ENCODE data around the gene TGIF1. TPM values are rescaled to one million over a fixed set of nuclear protein-coding genes. Genes with fewer than 3 reads are reported as not detected.

TGIF1 gene
- total RNA-seq (47.5 TPM), polyA plus RNA-seq (ENCODE audit: insufficient read depth in 1 of 8, insufficient read length in 8 of 8, low replicate concordance in 1 of 8) (10 to 100 TPM; 36.2 to 53.3 (median 46.2) TPM)
- long read RNA-seq, donor 1, transcript TGIF1-202 (3 exons, 2,076 nt) = major isoform, 5 of 8 reads
- long read RNA-seq, donor 1, partial matches to known transcripts = 0 of 8 reads
- long read RNA-seq, donor 1, other reads (novel, unspliced or antisense) = 0 of 8 reads
- long read RNA-seq, donor 2, partial matches to known transcripts = 0 of 1 reads
- long read RNA-seq, donor 2, other reads (novel, unspliced or antisense) = 0 of 1 reads
- long read RNA-seq, donor 3, transcript TGIF1-202 (3 exons, 2,076 nt) = major isoform, 10 of 18 reads
- long read RNA-seq, donor 3, partial matches to known transcripts = 0 of 18 reads
- long read RNA-seq, donor 3, other reads (novel, unspliced or antisense) = 0 of 18 reads
- long read RNA-seq, donor 4, partial matches to known transcripts = 0 of 9 reads
- long read RNA-seq, donor 4, other reads (novel, unspliced or antisense) = 0 of 9 reads
- long read RNA-seq, donor 5, transcript TGIF1-206 (3 exons, 1,689 nt) = minor isoform, 7 of 43 reads
- long read RNA-seq, donor 5, transcript TGIF1-202 (3 exons, 2,076 nt) = major isoform, 29 of 43 reads
- long read RNA-seq, donor 5, partial matches to known transcripts = 0 of 43 reads
- long read RNA-seq, donor 5, other reads (novel, unspliced or antisense) = 0 of 43 reads
- long read RNA-seq, donor 6, transcript TGIF1-202 (3 exons, 2,076 nt) = major isoform, 17 of 25 reads
- long read RNA-seq, donor 6, partial matches to known transcripts = 0 of 25 reads
- long read RNA-seq, donor 6, other reads (novel, unspliced or antisense) = 0 of 25 reads
- long read RNA-seq, donor 7, transcript TGIF1-202 (3 exons, 2,076 nt) = major isoform, 11 of 17 reads
- long read RNA-seq, donor 7, partial matches to known transcripts = 0 of 17 reads
- long read RNA-seq, donor 7, other reads (novel, unspliced or antisense) = 0 of 17 reads
- long read RNA-seq, donor 8, transcript TGIF1-202 (3 exons, 2,076 nt) = major isoform, 16 of 32 reads
- long read RNA-seq, donor 8, partial matches to known transcripts = 5 of 32 reads
- long read RNA-seq, donor 8, other reads (novel, unspliced or antisense) = 0 of 32 reads
- long read RNA-seq, donor 9, transcript TGIF1-202 (3 exons, 2,076 nt) = major isoform, 8 of 51 reads
- long read RNA-seq, donor 9, partial matches to known transcripts = 36 of 51 reads
- long read RNA-seq, donor 9, other reads (novel, unspliced or antisense) = 0 of 51 reads
- long read RNA-seq, donor 10, transcript TGIF1-202 (3 exons, 2,076 nt) = major isoform, 10 of 54 reads
- long read RNA-seq, donor 10, partial matches to known transcripts = 38 of 54 reads
- long read RNA-seq, donor 10, other reads (novel, unspliced or antisense) = 0 of 54 reads
- long read RNA-seq, donor 11, transcript TGIF1-202 (3 exons, 2,076 nt) = major isoform, 5 of 15 reads
- long read RNA-seq, donor 11, partial matches to known transcripts = 0 of 15 reads
- long read RNA-seq, donor 11, other reads (novel, unspliced or antisense) = 0 of 15 reads

GRCh38 chr18:3450012-3450798 is at the start of gene TGIF1:
Gene TGIF1, plus strand, starts transcription at chr18:3450172. Its CDS starts 318 bp downstream, at chr18:3450490.
- WGBS (ENCODE audit: insufficient coverage) = 0% methylated on average over 49 of the region's 71 CpGs
- Histone ChIP-seq H3K4me1 (ENCODE audit: control insufficient read depth, insufficient read depth, low read length) (peaks cover 25% of the 10 kb centered on the region), H3K4me3 (ENCODE audit: low read length) (peak within 1 kb of the TSS; percentile 61), H3K27ac (ENCODE audit: low read length) (peak within 1 kb of the TSS; percentile 100), H3K36me3 (ENCODE audit: control insufficient read depth, insufficient read depth, low read length) (no peaks in the 10 kb centered on the region), H3K27me3 (ENCODE audit: control insufficient read depth, insufficient read depth, low read length) (no peaks in the 10 kb centered on the region), H3K9me3 (replicated peaks; ENCODE audit: control insufficient read depth, low read depth, low read length) (no peaks in the 10 kb centered on the region)
- DNase-seq = peak; percentile 93

GRCh38 chr18:3400567-3401296 is 49.2 kb upstream of the TGIF1 start:
- no peaks in the 10 kb centered on the region for H3K27me3 ChIP-seq (ENCODE audit: control insufficient read depth, insufficient read depth, low read length)
- H3K4me1 ChIP-seq (ENCODE audit: control insufficient read depth, insufficient read depth, low read length) = no peaks in the 10 kb centered on the region
- peaks cover 8% of the 10 kb centered on the region for H3K9me3 ChIP-seq (replicated peaks; ENCODE audit: control insufficient read depth, low read depth, low read length)
- H3K27ac ChIP-seq (ENCODE audit: low read length) = no peak overlapping the region
- H3K4me3 ChIP-seq (ENCODE audit: low read length) = no peak overlapping the region
- WGBS (ENCODE audit: insufficient coverage) = 88% methylated on average over 1 of the region's 2 CpGs
- DNase-seq = no peak
- H3K36me3 ChIP-seq (ENCODE audit: control insufficient read depth, insufficient read depth, low read length) = no peaks in the 10 kb centered on the region

GRCh38 chr18:3401669-3402620 is 48.0 kb upstream of the TGIF1 start:
- no CpG with 5 or more reads among the region's 5 CpGs for WGBS (ENCODE audit: insufficient coverage)
- DNase-seq = no peak
- H3K27ac ChIP-seq (ENCODE audit: low read length) = no peak overlapping the region
- H3K36me3 ChIP-seq (ENCODE audit: control insufficient read depth, insufficient read depth, low read length) = no peaks in the 10 kb centered on the region
- H3K9me3 ChIP-seq (replicated peaks; ENCODE audit: control insufficient read depth, low read depth, low read length) = peaks cover 8% of the 10 kb centered on the region
- no peak overlapping the region for H3K4me3 ChIP-seq (ENCODE audit: low read length)
- H3K27me3 ChIP-seq (ENCODE audit: control insufficient read depth, insufficient read depth, low read length) = no peaks in the 10 kb centered on the region
- H3K4me1 ChIP-seq (ENCODE audit: control insufficient read depth, insufficient read depth, low read length) = no peaks in the 10 kb centered on the region

GRCh38 chr18:3402982-3403451 is 47.0 kb upstream of the TGIF1 start:
- Histone ChIP-seq H3K4me3 (ENCODE audit: low read length) (no peak overlapping the region), H3K27ac (ENCODE audit: low read length) (no peak overlapping the region), H3K36me3 (ENCODE audit: control insufficient read depth, insufficient read depth, low read length) (no peaks in the 10 kb centered on the region), H3K4me1 (ENCODE audit: control insufficient read depth, insufficient read depth, low read length) (no peaks in the 10 kb centered on the region), H3K27me3 (ENCODE audit: control insufficient read depth, insufficient read depth, low read length) (no peaks in the 10 kb centered on the region), H3K9me3 (replicated peaks; ENCODE audit: control insufficient read depth, low read depth, low read length) (peaks cover 8% of the 10 kb centered on the region)
- no CpG with 5 or more reads among the region's 1 CpG for WGBS (ENCODE audit: insufficient coverage)
- DNase-seq = peak; percentile 13

GRCh38 chr18:3405713-3406112 is 44.3 kb upstream of the TGIF1 start:
- H3K27ac ChIP-seq (ENCODE audit: low read length) = no peak overlapping the region
- WGBS (ENCODE audit: insufficient coverage) = no CpG with 5 or more reads among the region's 3 CpGs
- H3K27me3 ChIP-seq (ENCODE audit: control insufficient read depth, insufficient read depth, low read length) = no peaks in the 10 kb centered on the region
- H3K4me3 ChIP-seq (ENCODE audit: low read length) = no peak overlapping the region
- H3K4me1 ChIP-seq (ENCODE audit: control insufficient read depth, insufficient read depth, low read length) = no peaks in the 10 kb centered on the region
- no peak for DNase-seq
- H3K9me3 ChIP-seq (replicated peaks; ENCODE audit: control insufficient read depth, low read depth, low read length) = peaks cover 6% of the 10 kb centered on the region
- no peaks in the 10 kb centered on the region for H3K36me3 ChIP-seq (ENCODE audit: control insufficient read depth, insufficient read depth, low read length)

GRCh38 chr18:3408107-3408506 is 41.9 kb upstream of the TGIF1 start:
- Histone ChIP-seq H3K27me3 (ENCODE audit: control insufficient read depth, insufficient read depth, low read length) (no peaks in the 10 kb centered on the region), H3K4me3 (ENCODE audit: low read length) (no peak overlapping the region), H3K27ac (ENCODE audit: low read length) (no peak overlapping the region), H3K36me3 (ENCODE audit: control insufficient read depth, insufficient read depth, low read length) (no peaks in the 10 kb centered on the region), H3K4me1 (ENCODE audit: control insufficient read depth, insufficient read depth, low read length) (no peaks in the 10 kb centered on the region), H3K9me3 (replicated peaks; ENCODE audit: control insufficient read depth, low read depth, low read length) (peaks cover 5% of the 10 kb centered on the region)
- WGBS (ENCODE audit: insufficient coverage) = no CpG with 5 or more reads among the region's 3 CpGs
- no peak for DNase-seq

- Histone ChIP-seq H3K4me3 (ENCODE audit: low read length) (no peak overlapping the region), H3K9me3 (replicated peaks; ENCODE audit: control insufficient read depth, low read depth, low read length) (peaks cover 5% of the 10 kb centered on the region), H3K27ac (ENCODE audit: low read length) (no peak overlapping the region), H3K36me3 (ENCODE audit: control insufficient read depth, insufficient read depth, low read length) (no peaks in the 10 kb centered on the region), H3K27me3 (ENCODE audit: control insufficient read depth, insufficient read depth, low read length) (no peaks in the 10 kb centered on the region), H3K4me1 (ENCODE audit: control insufficient read depth, insufficient read depth, low read length) (no peaks in the 10 kb centered on the region)
- DNase-seq = peak; percentile 8
- no CpG with 5 or more reads among the region's 7 CpGs for WGBS (ENCODE audit: insufficient coverage)
Measured at GRCh38 chr18:3409811-3410210, 40.2 kb upstream of the TGIF1 start.

GRCh38 chr18:3410273-3410672 is 39.7 kb upstream of the TGIF1 start:
- no peaks in the 10 kb centered on the region for H3K4me1 ChIP-seq (ENCODE audit: control insufficient read depth, insufficient read depth, low read length)
- 96% methylated on average over 3 of the region's 3 CpGs for WGBS (ENCODE audit: insufficient coverage)
- no peak overlapping the region for H3K4me3 ChIP-seq (ENCODE audit: low read length)
- peaks cover 3% of the 10 kb centered on the region for H3K9me3 ChIP-seq (replicated peaks; ENCODE audit: control insufficient read depth, low read depth, low read length)
- H3K36me3 ChIP-seq (ENCODE audit: control insufficient read depth, insufficient read depth, low read length) = no peaks in the 10 kb centered on the region
- H3K27me3 ChIP-seq (ENCODE audit: control insufficient read depth, insufficient read depth, low read length) = no peaks in the 10 kb centered on the region
- H3K27ac ChIP-seq (ENCODE audit: low read length) = no peak overlapping the region
- no peak for DNase-seq

Measured in muscle of leg (tissue), 16 donors.